HEK293 (cell line): ENCODE data around the gene PEX10.

Experiments used
- ZNF324 ChIP-seq: fragments of 450-650 bp; formaldehyde crosslinking; IDR thresholded peaks from 2 replicates; pipeline ENCODE4 v1.5.1; 2016; ENCODE audit warnings: missing biosample characterization, missing genetic modification characterization
- ZNF571 ChIP-seq: fragments of 450-650 bp; formaldehyde crosslinking; IDR thresholded peaks from 2 replicates; pipeline ENCODE4 v1.5.0; 2017; ENCODE audit warnings: missing biosample characterization, missing genetic modification characterization
- ZNF785 ChIP-seq: fragments of 450-650 bp; formaldehyde crosslinking; IDR thresholded peaks from 2 replicates; pipeline ENCODE4 v1.5.1; 2016; ENCODE audit warnings: missing biosample characterization, missing genetic modification characterization
- TF ChIP-seq, protein P1 (sequence below): fragments of 450-650 bp; formaldehyde crosslinking; IDR thresholded peaks from 2 replicates; pipeline ENCODE4 v1.5.1; 2016; ENCODE audit warnings: missing biosample characterization, missing genetic modification characterization

DNA sequence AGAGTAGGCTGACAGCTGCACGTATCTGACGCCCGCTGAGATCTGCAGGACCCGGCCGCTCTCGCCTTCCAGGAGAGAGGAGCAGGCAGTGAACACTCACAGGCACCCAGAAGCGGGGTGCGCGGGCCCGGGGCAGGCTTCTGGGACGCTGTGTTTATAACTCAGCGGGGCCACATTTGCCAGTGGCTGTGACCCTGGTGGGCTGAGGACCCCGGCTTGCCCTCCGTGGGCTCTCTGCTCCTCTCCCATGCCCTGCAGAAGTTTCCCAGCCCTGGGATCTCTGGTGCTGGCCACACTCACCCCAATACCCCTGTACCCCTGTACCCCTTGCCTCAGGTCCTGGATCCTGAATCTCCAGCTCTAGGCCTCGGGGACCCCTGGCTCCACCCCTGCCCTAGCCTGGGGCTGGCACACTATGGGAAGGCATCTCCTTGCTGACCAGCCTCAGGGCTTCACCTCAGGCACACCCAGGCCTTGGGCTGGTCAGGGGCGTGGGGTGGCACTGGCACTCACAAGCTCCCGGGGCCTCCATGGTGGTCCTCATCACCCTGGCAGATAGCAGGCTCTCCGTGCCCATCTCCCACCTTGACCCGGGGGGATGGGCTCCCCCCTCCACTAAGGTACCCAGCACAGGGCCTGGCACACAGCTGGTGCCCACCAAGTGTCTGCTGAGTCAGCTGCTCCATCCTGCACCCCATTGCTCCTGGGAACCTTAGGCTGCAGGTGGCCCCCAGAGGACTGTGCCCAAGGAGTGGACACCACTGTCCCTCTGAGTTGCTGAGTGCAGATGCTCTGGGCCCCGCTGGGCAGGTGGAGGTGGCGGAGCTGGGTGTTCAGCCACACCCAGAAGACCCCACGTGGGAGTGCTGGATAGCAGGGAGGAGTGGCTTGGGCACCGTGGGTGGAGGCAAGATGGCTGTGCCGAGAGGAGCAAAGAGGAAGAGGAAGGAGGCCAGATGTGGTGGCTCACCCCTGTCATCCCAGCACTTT is 53.4 kb downstream of the PEX10 start:
- no peak for TF ChIP-seq ZNF324 (tag by site-specific recombination)
- TF ChIP-seq ZNF785 (tag by site-specific recombination), result no peak
- TF ChIP-seq, protein P1, sequence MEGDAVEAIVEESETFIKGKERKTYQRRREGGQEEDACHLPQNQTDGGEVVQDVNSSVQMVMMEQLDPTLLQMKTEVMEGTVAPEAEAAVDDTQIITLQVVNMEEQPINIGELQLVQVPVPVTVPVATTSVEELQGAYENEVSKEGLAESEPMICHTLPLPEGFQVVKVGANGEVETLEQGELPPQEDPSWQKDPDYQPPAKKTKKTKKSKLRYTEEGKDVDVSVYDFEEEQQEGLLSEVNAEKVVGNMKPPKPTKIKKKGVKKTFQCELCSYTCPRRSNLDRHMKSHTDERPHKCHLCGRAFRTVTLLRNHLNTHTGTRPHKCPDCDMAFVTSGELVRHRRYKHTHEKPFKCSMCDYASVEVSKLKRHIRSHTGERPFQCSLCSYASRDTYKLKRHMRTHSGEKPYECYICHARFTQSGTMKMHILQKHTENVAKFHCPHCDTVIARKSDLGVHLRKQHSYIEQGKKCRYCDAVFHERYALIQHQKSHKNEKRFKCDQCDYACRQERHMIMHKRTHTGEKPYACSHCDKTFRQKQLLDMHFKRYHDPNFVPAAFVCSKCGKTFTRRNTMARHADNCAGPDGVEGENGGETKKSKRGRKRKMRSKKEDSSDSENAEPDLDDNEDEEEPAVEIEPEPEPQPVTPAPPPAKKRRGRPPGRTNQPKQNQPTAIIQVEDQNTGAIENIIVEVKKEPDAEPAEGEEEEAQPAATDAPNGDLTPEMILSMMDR (tag by site-specific recombination), result no peak
- TF ChIP-seq ZNF571 (tag by site-specific recombination), result no peak
